GM23338 (cell line): Measurements from ENCODE around the gene PIEZO2. TPM values are rescaled to one million over a fixed set of nuclear protein-coding genes. Genes with fewer than 3 reads are reported as not detected.

Experiments
- ATAC-seq: fragments of 200-7000 bp; cut with Tn5 transposase; 3 replicates; pipeline ENCODE4 v1.9.1; 2020
- DNase-seq: peaks from one replicate; pipeline ENCODE4 v3.0.0-alpha.2; 2015; ENCODE audit warnings: low spot score
- H2AFZ ChIP-seq: fragments of 200-600 bp; sonication (generic); 2 replicates; pipeline ENCODE4 v1.8.0; 2016; ENCODE audit warnings: antibody characterized with exemption, mild to moderate bottlenecking, moderate library complexity
- H3F3A ChIP-seq: fragments of 200-600 bp; sonication (generic); replicated peaks from 2 replicates; pipeline ENCODE4 v1.8.0; 2017; ENCODE audit warnings: antibody characterized with exemption, mixed run types, low read depth
- H3K27ac ChIP-seq: fragments of 200-600 bp; sonication (generic); 2 replicates; pipeline ENCODE4 v1.6.1; 2016; ENCODE audit warnings: low read depth
- H3K27me3 ChIP-seq: fragments of 200-600 bp; sonication (generic); 2 replicates; pipeline ENCODE4 v1.8.0; 2016; ENCODE audit warnings: mild to moderate bottlenecking, mixed run types, moderate library complexity; ENCODE audit not compliant: insufficient read depth
- H3K36me3 ChIP-seq: fragments of 200-600 bp; sonication (generic); 2 replicates; pipeline ENCODE4 v1.8.0; 2016; ENCODE audit warnings: mild to moderate bottlenecking; ENCODE audit not compliant: insufficient read depth
- H3K4me1 ChIP-seq: fragments of 200-600 bp; sonication (generic); 2 replicates; pipeline ENCODE4 v1.8.0; 2016; ENCODE audit warnings: mild to moderate bottlenecking, moderate library complexity; ENCODE audit not compliant: insufficient read depth
- H3K4me2 ChIP-seq: fragments of 200-600 bp; sonication (generic); 2 replicates; pipeline ENCODE4 v1.7.1; 2017; ENCODE audit warnings: mixed run types
- H3K4me3 ChIP-seq: fragments of 200-600 bp; sonication (generic); 2 replicates; pipeline ENCODE4 v1.6.1; 2016; ENCODE audit warnings: mixed run types
- H3K79me2 ChIP-seq: fragments of 200-600 bp; sonication (generic); replicated peaks from 2 replicates; pipeline ENCODE4 v1.8.0; 2017; ENCODE audit warnings: mild to moderate bottlenecking; ENCODE audit not compliant: insufficient read depth
- H3K9me2 ChIP-seq: fragments of 200-600 bp; sonication (generic); 2 replicates; pipeline ENCODE4 v1.8.0; 2017; ENCODE audit not compliant: insufficient read depth
- H4K20me1 ChIP-seq: fragments of 200-600 bp; sonication (generic); replicated peaks from 2 replicates; pipeline ENCODE4 v1.8.0; 2017; ENCODE audit warnings: mild to moderate bottlenecking; ENCODE audit not compliant: insufficient read depth
- H3K27ac Mint-ChIP-seq: 2 replicates; pipeline ENCODE4 v1.8.0; 2020; ENCODE audit warnings: inconsistent platforms, mild to moderate bottlenecking, moderate library complexity, mixed read lengths
- H3K27me3 Mint-ChIP-seq: 3 replicates; pipeline ENCODE4 v1.8.0; 2022; ENCODE audit warnings: low read depth, mild to moderate bottlenecking, moderate library complexity, mixed read lengths, inconsistent platforms; ENCODE audit not compliant: insufficient read depth, poor library complexity
- H3K36me3 Mint-ChIP-seq: 3 replicates; pipeline ENCODE4 v1.8.0; 2021; ENCODE audit warnings: low read depth, mild to moderate bottlenecking, inconsistent platforms, moderate library complexity, mixed read lengths
- H3K4me1 Mint-ChIP-seq: 3 replicates; pipeline ENCODE4 v1.8.0; 2020; ENCODE audit warnings: mild to moderate bottlenecking, inconsistent platforms, mixed read lengths
- H3K4me3 Mint-ChIP-seq: 3 replicates; pipeline ENCODE4 v1.8.0; 2021; ENCODE audit warnings: moderate library complexity, mild to moderate bottlenecking, inconsistent platforms, mixed read lengths
- H3K9me3 Mint-ChIP-seq: 3 replicates; pipeline ENCODE4 v1.8.0; 2020; ENCODE audit warnings: moderate library complexity, mild to moderate bottlenecking, inconsistent platforms, mixed read lengths
- CREB1 ChIP-seq: fragments of 250-450 bp; sonication (Bioruptor Pico); IDR thresholded peaks from 2 replicates; pipeline ENCODE4 v1.5.0; 2020; ENCODE audit warnings: low read depth, mild to moderate bottlenecking, moderate library complexity
- EZH2 ChIP-seq: fragments of 200-600 bp; sonication (generic); IDR thresholded peaks from one replicate; pipeline ENCODE4 v1.8.0; 2017; ENCODE audit warnings: antibody characterized with exemption, mild to moderate bottlenecking, low read depth; ENCODE audit not compliant: unreplicated experiment
- EZH2phosphoT487 ChIP-seq: fragments of 200-600 bp; sonication (generic); IDR thresholded peaks from one replicate; pipeline ENCODE4 v1.8.1; 2018; ENCODE audit warnings: antibody characterized with exemption; ENCODE audit not compliant: unreplicated experiment
- JUNB ChIP-seq: IDR thresholded peaks from one replicate; pipeline ENCODE4 v1.6.1; 2016; ENCODE audit warnings: antibody characterized with exemption; ENCODE audit not compliant: unreplicated experiment
- POLR2AphosphoS5 ChIP-seq: IDR thresholded peaks from 2 replicates; pipeline ENCODE4 v1.6.1; 2016; ENCODE audit warnings: antibody characterized with exemption, low read depth
- STAT1 ChIP-seq: IDR thresholded peaks from one replicate; pipeline ENCODE4 v1.6.1; 2016; ENCODE audit warnings: antibody characterized with exemption; ENCODE audit not compliant: unreplicated experiment
- polyA plus RNA-seq: library from polyadenylated mRNA; unstranded; fragments of >200 nt; fragmentation: Nextera tagmentation; extraction: Ambion mirVana; gene quantifications from 2 replicates; pipeline ENCODE4 v1.2.1, GENCODE V29; 2016
- total RNA-seq: library from RNA; depleted of rRNA; stranded (reverse); fragments of >200 nt; shearing (Covaris generic); gene quantifications from 2 replicates; pipeline ENCODE4 v1.2.3, GENCODE V29; 2014
- TF ChIP-seq, protein P1 (sequence below), 2 experiments: fragments of 200-600 bp in 1 of 2; sonication (generic) in 1 of 2; conservative IDR thresholded peaks; 2 replicates each; pipeline versions ENCODE4 v1.5.1 to v1.6.1; 2016 to 2017; ENCODE audit warnings: antibody characterized with exemption in 2 of 2, low read depth in 2 of 2, mild to moderate bottlenecking in 2 of 2, moderate library complexity in 1 of 2
- TF ChIP-seq, protein P2 (sequence below): IDR thresholded peaks from one replicate; pipeline ENCODE4 v1.6.1; 2018; ENCODE audit warnings: antibody characterized with exemption; ENCODE audit not compliant: unreplicated experiment
- TF ChIP-seq, protein P3 (sequence below): IDR thresholded peaks from 2 replicates; pipeline ENCODE4 v1.6.1; 2016; ENCODE audit warnings: antibody characterized with exemption

Gene PIEZO2
- total and polyA plus RNA-seq, 2 experiments from 2014 or later = 4.8 to 8.2 TPM

GRCh38 chr18:10686308-10686707 lies 463.1 kb downstream of the PIEZO2 start:
- H3K36me3 ChIP-seq = no peaks in the 10 kb centered on the region
- no peak for TF ChIP-seq POLR2AphosphoS5
- TF ChIP-seq, protein P1, sequence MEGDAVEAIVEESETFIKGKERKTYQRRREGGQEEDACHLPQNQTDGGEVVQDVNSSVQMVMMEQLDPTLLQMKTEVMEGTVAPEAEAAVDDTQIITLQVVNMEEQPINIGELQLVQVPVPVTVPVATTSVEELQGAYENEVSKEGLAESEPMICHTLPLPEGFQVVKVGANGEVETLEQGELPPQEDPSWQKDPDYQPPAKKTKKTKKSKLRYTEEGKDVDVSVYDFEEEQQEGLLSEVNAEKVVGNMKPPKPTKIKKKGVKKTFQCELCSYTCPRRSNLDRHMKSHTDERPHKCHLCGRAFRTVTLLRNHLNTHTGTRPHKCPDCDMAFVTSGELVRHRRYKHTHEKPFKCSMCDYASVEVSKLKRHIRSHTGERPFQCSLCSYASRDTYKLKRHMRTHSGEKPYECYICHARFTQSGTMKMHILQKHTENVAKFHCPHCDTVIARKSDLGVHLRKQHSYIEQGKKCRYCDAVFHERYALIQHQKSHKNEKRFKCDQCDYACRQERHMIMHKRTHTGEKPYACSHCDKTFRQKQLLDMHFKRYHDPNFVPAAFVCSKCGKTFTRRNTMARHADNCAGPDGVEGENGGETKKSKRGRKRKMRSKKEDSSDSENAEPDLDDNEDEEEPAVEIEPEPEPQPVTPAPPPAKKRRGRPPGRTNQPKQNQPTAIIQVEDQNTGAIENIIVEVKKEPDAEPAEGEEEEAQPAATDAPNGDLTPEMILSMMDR (conservative IDR thresholded peaks at IDR 0.05; ENCODE audit: low read depth in 2 of 2) = no peak
- TF ChIP-seq, protein P2, sequence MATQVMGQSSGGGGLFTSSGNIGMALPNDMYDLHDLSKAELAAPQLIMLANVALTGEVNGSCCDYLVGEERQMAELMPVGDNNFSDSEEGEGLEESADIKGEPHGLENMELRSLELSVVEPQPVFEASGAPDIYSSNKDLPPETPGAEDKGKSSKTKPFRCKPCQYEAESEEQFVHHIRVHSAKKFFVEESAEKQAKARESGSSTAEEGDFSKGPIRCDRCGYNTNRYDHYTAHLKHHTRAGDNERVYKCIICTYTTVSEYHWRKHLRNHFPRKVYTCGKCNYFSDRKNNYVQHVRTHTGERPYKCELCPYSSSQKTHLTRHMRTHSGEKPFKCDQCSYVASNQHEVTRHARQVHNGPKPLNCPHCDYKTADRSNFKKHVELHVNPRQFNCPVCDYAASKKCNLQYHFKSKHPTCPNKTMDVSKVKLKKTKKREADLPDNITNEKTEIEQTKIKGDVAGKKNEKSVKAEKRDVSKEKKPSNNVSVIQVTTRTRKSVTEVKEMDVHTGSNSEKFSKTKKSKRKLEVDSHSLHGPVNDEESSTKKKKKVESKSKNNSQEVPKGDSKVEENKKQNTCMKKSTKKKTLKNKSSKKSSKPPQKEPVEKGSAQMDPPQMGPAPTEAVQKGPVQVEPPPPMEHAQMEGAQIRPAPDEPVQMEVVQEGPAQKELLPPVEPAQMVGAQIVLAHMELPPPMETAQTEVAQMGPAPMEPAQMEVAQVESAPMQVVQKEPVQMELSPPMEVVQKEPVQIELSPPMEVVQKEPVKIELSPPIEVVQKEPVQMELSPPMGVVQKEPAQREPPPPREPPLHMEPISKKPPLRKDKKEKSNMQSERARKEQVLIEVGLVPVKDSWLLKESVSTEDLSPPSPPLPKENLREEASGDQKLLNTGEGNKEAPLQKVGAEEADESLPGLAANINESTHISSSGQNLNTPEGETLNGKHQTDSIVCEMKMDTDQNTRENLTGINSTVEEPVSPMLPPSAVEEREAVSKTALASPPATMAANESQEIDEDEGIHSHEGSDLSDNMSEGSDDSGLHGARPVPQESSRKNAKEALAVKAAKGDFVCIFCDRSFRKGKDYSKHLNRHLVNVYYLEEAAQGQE = no peak
- TF ChIP-seq, protein P3, sequence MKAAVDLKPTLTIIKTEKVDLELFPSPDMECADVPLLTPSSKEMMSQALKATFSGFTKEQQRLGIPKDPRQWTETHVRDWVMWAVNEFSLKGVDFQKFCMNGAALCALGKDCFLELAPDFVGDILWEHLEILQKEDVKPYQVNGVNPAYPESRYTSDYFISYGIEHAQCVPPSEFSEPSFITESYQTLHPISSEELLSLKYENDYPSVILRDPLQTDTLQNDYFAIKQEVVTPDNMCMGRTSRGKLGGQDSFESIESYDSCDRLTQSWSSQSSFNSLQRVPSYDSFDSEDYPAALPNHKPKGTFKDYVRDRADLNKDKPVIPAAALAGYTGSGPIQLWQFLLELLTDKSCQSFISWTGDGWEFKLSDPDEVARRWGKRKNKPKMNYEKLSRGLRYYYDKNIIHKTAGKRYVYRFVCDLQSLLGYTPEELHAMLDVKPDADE = no peak
- TF ChIP-seq EZH2 = no peak
- TF ChIP-seq CREB1 (CRISPR knock-in tag) = no peak
- no peak for TF ChIP-seq JUNB
- H3K4me3 Mint-ChIP-seq = no peak overlapping the region
- no peaks in the 10 kb centered on the region for H3K79me2 ChIP-seq
- no peak overlapping the region for H3K4me2 ChIP-seq
- H3K4me1 Mint-ChIP-seq = no peaks in the 10 kb centered on the region
- H3K27me3 Mint-ChIP-seq = peaks cover 3% of the 10 kb centered on the region
- H3K9me2 ChIP-seq = no peaks in the 10 kb centered on the region
- H3K4me3 ChIP-seq = no peak overlapping the region
- H3K27me3 ChIP-seq = no peaks in the 10 kb centered on the region
- H3K36me3 Mint-ChIP-seq = peaks cover 3% of the 10 kb centered on the region; the same call in 2 of the 3 replicates
- no peak for DNase-seq
- no peaks in the 10 kb centered on the region for H4K20me1 ChIP-seq
- 0 out of 3 replicates have a peak, but pooled peaks cover 2% of the 10 kb centered on the region for H3K9me3 Mint-ChIP-seq
- no peaks in the 10 kb centered on the region for H3F3A ChIP-seq
- no peak overlapping the region for H3K27ac Mint-ChIP-seq
- H3K4me1 ChIP-seq = no peaks in the 10 kb centered on the region
- no peak for ATAC-seq
- H3K27ac ChIP-seq = no peak overlapping the region
- H2AFZ ChIP-seq = no peak overlapping the region

- Histone ChIP-seq H3F3A (no peaks in the 10 kb centered on the region), H3K27me3 (no peaks in the 10 kb centered on the region), H3K4me3 (no peak overlapping the region), H3K79me2 (no peaks in the 10 kb centered on the region), H3K9me2 (no peaks in the 10 kb centered on the region), H3K36me3 (no peaks in the 10 kb centered on the region), H3K27ac (no peak overlapping the region), H3K4me2 (no peak overlapping the region), H2AFZ (no peak overlapping the region), H4K20me1 (no peaks in the 10 kb centered on the region), H3K4me1 (no peaks in the 10 kb centered on the region)
- no peak overlapping the region for H3K27ac Mint-ChIP-seq
- peaks cover 3% of the 10 kb centered on the region for H3K27me3 Mint-ChIP-seq
- no peaks in the 10 kb centered on the region for H3K4me1 Mint-ChIP-seq
- 0 out of 3 replicates have a peak, but pooled peaks cover 2% of the 10 kb centered on the region for H3K9me3 Mint-ChIP-seq
- no peak overlapping the region for H3K4me3 Mint-ChIP-seq
- no peak for DNase-seq
- H3K36me3 Mint-ChIP-seq = peaks cover 3% of the 10 kb centered on the region; the same call in 2 of the 3 replicates
- no peak for ATAC-seq
- TF ChIP-seq STAT1 = no peak
- TF ChIP-seq EZH2phosphoT487 = no peak
- TF ChIP-seq, protein P2 = no peak
- TF ChIP-seq JUNB = no peak
Measured at GRCh38 chr18:10685484-10685883, 463.9 kb downstream of the PIEZO2 start.
